Heart right ventricle (tissue), 16 donors: ENCODE results near the gene TCF3. TPM values are rescaled to one million over a fixed set of nuclear protein-coding genes. Genes with fewer than 3 reads are reported as not detected.

Experiments used
- ATAC-seq, 8 donors: fragments of 200-7000 bp; cut with Tn5 transposase; one replicate each; pipeline ENCODE4 v1.9.1; 2020; ENCODE audit warnings: mild to moderate bottlenecking in 8 of 8, moderate library complexity in 8 of 8, moderate number of reproducible peaks in 1 of 8
- DNase-seq, 2 donors: peaks; one replicate each; pipeline ENCODE4 v3.0.0-alpha.2; 2020
- H3K27ac ChIP-seq, 10 donors: fragments of 200-600 bp; sonication (generic) in 2 of 10; one replicate each; pipeline versions ENCODE4 v1.5.0 to v1.8.0; 2020 to 2022; ENCODE audit warnings: mild to moderate bottlenecking in 3 of 10
- H3K27me3 ChIP-seq, 7 donors: fragments of 200-600 bp; one replicate each; pipeline ENCODE4 v1.8.0; 2021 to 2022; ENCODE audit warnings: mild to moderate bottlenecking in 2 of 7
- H3K36me3 ChIP-seq, 9 donors: fragments of 200-600 bp; sonication (generic) in 1 of 9; one replicate each; pipeline versions ENCODE4 v1.5.0 to v1.8.0; 2020 to 2022; ENCODE audit warnings: mild to moderate bottlenecking in 2 of 9
- H3K4me1 ChIP-seq, 9 donors: fragments of 200-600 bp; sonication (generic) in 1 of 9; one replicate each; pipeline versions ENCODE4 v1.5.0 to v1.8.0; 2020 to 2022; ENCODE audit warnings: mild to moderate bottlenecking in 4 of 9
- H3K4me3 ChIP-seq, 10 donors: fragments of 200-600 bp; sonication (generic) in 2 of 10; one replicate each; pipeline versions ENCODE4 v1.5.0 to v1.8.0; 2020 to 2022; ENCODE audit warnings: mild to moderate bottlenecking in 7 of 10, moderate library complexity in 2 of 10
- H3K9me3 ChIP-seq, 11 donors: fragments of 200-600 bp in 10 of 11; sonication (generic) in 2 of 11; one replicate each; pipeline versions ENCODE4 v1.5.0 to v1.8.0; 2013 to 2022; ENCODE audit warnings: mild to moderate bottlenecking in 2 of 11, control low read depth in 1 of 11, moderate library complexity in 1 of 11
- CTCF ChIP-seq, 9 donors: fragments of 200-600 bp; sonication (generic) in 2 of 9; IDR thresholded peaks; one replicate each; pipeline versions ENCODE4 v1.5.0 to v1.8.0; 2021 to 2022; ENCODE audit warnings: antibody characterized with exemption in 9 of 9, mild to moderate bottlenecking in 5 of 9, moderate library complexity in 1 of 9
- WGBS, 2 donors: extraction: QIAGEN DNeasy Blood & Tissue Kit; methylation state at CpG; one replicate each; pipeline ENCODE4 v1.1.7; 2013; ENCODE audit warnings: inconsistent platforms in 1 of 2; 5-methylcytosine and 5-hydroxymethylcytosine counted together
- intact Hi-C, 10 donors: fragments of 100-400 bp; cut with DNase I; formaldehyde crosslinking; loops; one replicate each; pipeline versions ENCODE4 v1.11.1 to v1.14.2; 2022
- polyA plus RNA-seq, 2 donors: library from polyadenylated mRNA; stranded (reverse); fragments of 200-250 nt; gene quantifications; one replicate each; pipeline ENCODE4 v1.2.3, GENCODE V29; 2013
- total RNA-seq, 10 donors: library from RNA; stranded (reverse); fragmentation: NEBNext Ultra II Directional in 3 of 10; extraction: Animal tissue kit (Norgen Biotek cat#: 25700) in 3 of 10; gene quantifications; one replicate each; pipeline versions ENCODE4 v1.2.1 to v1.2.4, GENCODE V29; 2021 to 2023
- donor health status: Arrhythmogenic right ventricular cardiomyopathy.
- donor health status: ischemic (EF 13 %, LVEDD 7.1; RV severe dilation, severe dysfunction).
- donor health status: healthy with polysubstance abuse.
- donor health status: DM: no; HTN: yes; CAD: no.
- donor health status: DM: no; HTN: no; CAD: no.
- donor health status: ischemic (EF 25% LVEDD 6.9; RV normal size, moderate dysfunction).
- donor health status: ischemic (EF 25% LVEDD 5.7; RV mildly dilated, moderate dysfunction).
- donor health status: healthy.
- donor health status: DM: yes; HTN: yes; CAD: no.
- donor health status: Ischemic cardiomyopathy.
- donor health status: ischemic (EF 35%, LVEDD 5.7; RV mildly dilated, moderate dysfunction).
- donor health status: nonischemic (EF 11% LVEDD 7.7; RV severe dilation, severe dysfunction).
- donor health status: DM: yes; HTN: yes; CAD: no.
- donor health status: PGD.
- donor health status: ischemic (EF 29% LVEDD 5.4; RV normal size, mild dysfunction).
- donor health status: nonischemic (EF 23%, LVEDD 6.1; RV moderate dilation, normal function).

TCF3 gene
- total and polyA plus RNA-seq, 12 donors: 12.4 to 38.1 (median 19.5) TPM

GRCh38 chr19:1568320-1569019 is 83.9 kb downstream of the TCF3 start, which contains the start of gene MEX3D:
MEX3D (minus strand) TSS chr19:1568325; CDS start chr19:1568058, 267 bp downstream.
- Histone ChIP-seq H3K9me3 (no peaks in the 10 kb centered on the region), H3K4me3 (peak within 1 kb of the TSS; percentile 27 to 86 (median 70)), H3K36me3 (no peaks in the 10 kb centered on the region), H3K4me1 (peaks cover 3 to 19% (median 12%) of the 10 kb centered on the region in 9 donors), H3K27me3 (peaks cover 0 to 10% (median 0%) of the 10 kb centered on the region in 7 donors), H3K27ac (peak within 1 kb of the TSS; percentile 58 to 91 (median 82))
- DNase-seq: peak; percentile 74 to 86
- TF ChIP-seq CTCF (IDR thresholded peaks at IDR 0.05): no peak
- peak; percentile 63 to 87 (median 74) for ATAC-seq
- intact Hi-C loops: no loop called here
- WGBS, 2 donors: 6 to 17% methylated on average over 16 to 62 of the region's 63 CpGs

GRCh38 chr19:1567848-1568227 is 84.6 kb downstream of the TCF3 start:
- ATAC-seq (no peak), DNase-seq (no peak)
- no peaks in the 10 kb centered on the region for H3K36me3 ChIP-seq
- no peak for TF ChIP-seq CTCF (IDR thresholded peaks at IDR 0.05)
- peaks cover 0 to 10% (median 0%) of the 10 kb centered on the region in 7 donors for H3K27me3 ChIP-seq
- H3K9me3 ChIP-seq: no peaks in the 10 kb centered on the region
- 0 to 1% methylated on average over 12 to 57 of the region's 73 CpGs for WGBS, 2 donors
- H3K4me3 ChIP-seq: peak overlapping the region in 1 of 10 donors; percentile 86
- intact Hi-C loops: no loop called here
- peaks cover 3 to 19% (median 12%) of the 10 kb centered on the region in 9 donors for H3K4me1 ChIP-seq
- H3K27ac ChIP-seq: no peak overlapping the region

- intact Hi-C loops: no loop called here
- Histone ChIP-seq H3K4me3 (peak overlapping the region; percentile 27 to 86 (median 70)), H3K9me3 (no peaks in the 10 kb centered on the region), H3K36me3 (no peaks in the 10 kb centered on the region), H3K27me3 (peaks cover 0 to 10% (median 0%) of the 10 kb centered on the region in 7 donors), H3K27ac (peak overlapping the region; percentile 58 to 91 (median 82)), H3K4me1 (peaks cover 3 to 19% (median 12%) of the 10 kb centered on the region in 9 donors)
- 0 to 1% methylated on average over 32 to 98 of the region's 108 CpGs for WGBS, 2 donors
- ATAC-seq (peak in 3 of 8 donors; percentile 14 to 36 (median 25)), DNase-seq (peak in 1 of 2 donors; percentile 54)
- no peak for TF ChIP-seq CTCF (IDR thresholded peaks at IDR 0.05)
Measured at GRCh38 chr19:1567116-1567847, 85.1 kb downstream of the TCF3 start.

- Histone ChIP-seq H3K4me1 (peaks cover 3 to 19% (median 12%) of the 10 kb centered on the region in 9 donors), H3K27ac (peak overlapping the region; percentile 58 to 91 (median 82)), H3K9me3 (no peaks in the 10 kb centered on the region), H3K27me3 (peaks cover 0 to 10% (median 0%) of the 10 kb centered on the region in 7 donors), H3K36me3 (no peaks in the 10 kb centered on the region), H3K4me3 (peak overlapping the region; percentile 27 to 86 (median 70))
- TF ChIP-seq CTCF (IDR thresholded peaks at IDR 0.05): no peak
- WGBS, 2 donors: 4 to 5% methylated on average over 40 to 42 of the region's 42 CpGs
- DNase-seq (peak; percentile 54 to 74), ATAC-seq (peak; percentile 71 to 92 (median 88))
- intact Hi-C loops: no loop called here
Measured at GRCh38 chr19:1566392-1567115, 85.9 kb downstream of the TCF3 start.
